GM23338 (cell line): ENCODE data around the gene OR5K2. TPM values are rescaled to one million over a fixed set of nuclear protein-coding genes. Genes with fewer than 3 reads are reported as not detected.
A peak's percentile ranks its signal among the peaks of the same experiment; 100 is the strongest.

Source experiments
- ATAC-seq: fragments of 200-7000 bp; cut with Tn5 transposase; 3 replicates; pipeline ENCODE4 v1.9.1; 2020
- DNase-seq: peaks from one replicate; pipeline ENCODE4 v3.0.0-alpha.2; 2015; ENCODE audit warnings: low spot score
- H2AFZ ChIP-seq: fragments of 200-600 bp; sonication (generic); 2 replicates; pipeline ENCODE4 v1.8.0; 2016; ENCODE audit warnings: antibody characterized with exemption, mild to moderate bottlenecking, moderate library complexity
- H3F3A ChIP-seq: fragments of 200-600 bp; sonication (generic); replicated peaks from 2 replicates; pipeline ENCODE4 v1.8.0; 2017; ENCODE audit warnings: antibody characterized with exemption, mixed run types, low read depth
- H3K27ac ChIP-seq: fragments of 200-600 bp; sonication (generic); 2 replicates; pipeline ENCODE4 v1.6.1; 2016; ENCODE audit warnings: low read depth
- H3K27me3 ChIP-seq: fragments of 200-600 bp; sonication (generic); 2 replicates; pipeline ENCODE4 v1.8.0; 2016; ENCODE audit warnings: mild to moderate bottlenecking, mixed run types, moderate library complexity; ENCODE audit not compliant: insufficient read depth
- H3K36me3 ChIP-seq: fragments of 200-600 bp; sonication (generic); 2 replicates; pipeline ENCODE4 v1.8.0; 2016; ENCODE audit warnings: mild to moderate bottlenecking; ENCODE audit not compliant: insufficient read depth
- H3K4me1 ChIP-seq: fragments of 200-600 bp; sonication (generic); 2 replicates; pipeline ENCODE4 v1.8.0; 2016; ENCODE audit warnings: mild to moderate bottlenecking, moderate library complexity; ENCODE audit not compliant: insufficient read depth
- H3K4me2 ChIP-seq: fragments of 200-600 bp; sonication (generic); 2 replicates; pipeline ENCODE4 v1.7.1; 2017; ENCODE audit warnings: mixed run types
- H3K4me3 ChIP-seq: fragments of 200-600 bp; sonication (generic); 2 replicates; pipeline ENCODE4 v1.6.1; 2016; ENCODE audit warnings: mixed run types
- H3K79me2 ChIP-seq: fragments of 200-600 bp; sonication (generic); replicated peaks from 2 replicates; pipeline ENCODE4 v1.8.0; 2017; ENCODE audit warnings: mild to moderate bottlenecking; ENCODE audit not compliant: insufficient read depth
- H3K9me2 ChIP-seq: fragments of 200-600 bp; sonication (generic); 2 replicates; pipeline ENCODE4 v1.8.0; 2017; ENCODE audit not compliant: insufficient read depth
- H4K20me1 ChIP-seq: fragments of 200-600 bp; sonication (generic); replicated peaks from 2 replicates; pipeline ENCODE4 v1.8.0; 2017; ENCODE audit warnings: mild to moderate bottlenecking; ENCODE audit not compliant: insufficient read depth
- H3K27ac Mint-ChIP-seq: 2 replicates; pipeline ENCODE4 v1.8.0; 2020; ENCODE audit warnings: inconsistent platforms, mild to moderate bottlenecking, moderate library complexity, mixed read lengths
- H3K27me3 Mint-ChIP-seq: 3 replicates; pipeline ENCODE4 v1.8.0; 2022; ENCODE audit warnings: low read depth, mild to moderate bottlenecking, moderate library complexity, mixed read lengths, inconsistent platforms; ENCODE audit not compliant: insufficient read depth, poor library complexity
- H3K36me3 Mint-ChIP-seq: 3 replicates; pipeline ENCODE4 v1.8.0; 2021; ENCODE audit warnings: low read depth, mild to moderate bottlenecking, inconsistent platforms, moderate library complexity, mixed read lengths
- H3K4me1 Mint-ChIP-seq: 3 replicates; pipeline ENCODE4 v1.8.0; 2020; ENCODE audit warnings: mild to moderate bottlenecking, inconsistent platforms, mixed read lengths
- H3K4me3 Mint-ChIP-seq: 3 replicates; pipeline ENCODE4 v1.8.0; 2021; ENCODE audit warnings: moderate library complexity, mild to moderate bottlenecking, inconsistent platforms, mixed read lengths
- H3K9me3 Mint-ChIP-seq: 3 replicates; pipeline ENCODE4 v1.8.0; 2020; ENCODE audit warnings: moderate library complexity, mild to moderate bottlenecking, inconsistent platforms, mixed read lengths
- CREB1 ChIP-seq: fragments of 250-450 bp; sonication (Bioruptor Pico); IDR thresholded peaks from 2 replicates; pipeline ENCODE4 v1.5.0; 2020; ENCODE audit warnings: low read depth, mild to moderate bottlenecking, moderate library complexity
- CTCF ChIP-seq, 2 experiments: fragments of 200-600 bp in 1 of 2; sonication (generic) in 1 of 2; conservative IDR thresholded peaks; 2 replicates each; pipeline versions ENCODE4 v1.5.1 to v1.6.1; 2016 to 2017; ENCODE audit warnings: antibody characterized with exemption in 2 of 2, low read depth in 2 of 2, mild to moderate bottlenecking in 2 of 2, moderate library complexity in 1 of 2
- ETS1 ChIP-seq: IDR thresholded peaks from 2 replicates; pipeline ENCODE4 v1.6.1; 2016; ENCODE audit warnings: antibody characterized with exemption
- EZH2 ChIP-seq: fragments of 200-600 bp; sonication (generic); IDR thresholded peaks from one replicate; pipeline ENCODE4 v1.8.0; 2017; ENCODE audit warnings: antibody characterized with exemption, mild to moderate bottlenecking, low read depth; ENCODE audit not compliant: unreplicated experiment
- EZH2phosphoT487 ChIP-seq: fragments of 200-600 bp; sonication (generic); IDR thresholded peaks from one replicate; pipeline ENCODE4 v1.8.1; 2018; ENCODE audit warnings: antibody characterized with exemption; ENCODE audit not compliant: unreplicated experiment
- POLR2AphosphoS5 ChIP-seq: IDR thresholded peaks from 2 replicates; pipeline ENCODE4 v1.6.1; 2016; ENCODE audit warnings: antibody characterized with exemption, low read depth
- REST ChIP-seq: IDR thresholded peaks from one replicate; pipeline ENCODE4 v1.6.1; 2018; ENCODE audit warnings: antibody characterized with exemption; ENCODE audit not compliant: unreplicated experiment
- ZNF114 ChIP-seq: fragments of 250-450 bp; sonication (Bioruptor Pico); IDR thresholded peaks from 2 replicates; pipeline ENCODE4 v1.5.0; 2020; ENCODE audit warnings: mild to moderate bottlenecking, moderate library complexity
- polyA plus RNA-seq: library from polyadenylated mRNA; unstranded; fragments of >200 nt; fragmentation: Nextera tagmentation; extraction: Ambion mirVana; gene quantifications from 2 replicates; pipeline ENCODE4 v1.2.1, GENCODE V29; 2016
- total RNA-seq: library from RNA; depleted of rRNA; stranded (reverse); fragments of >200 nt; shearing (Covaris generic); gene quantifications from 2 replicates; pipeline ENCODE4 v1.2.3, GENCODE V29; 2014
- TF ChIP-seq, protein P1 (sequence below): fragments of 250-450 bp; sonication (Bioruptor Pico); IDR thresholded peaks from 2 replicates; pipeline ENCODE4 v1.5.0; 2020; ENCODE audit warnings: mild to moderate bottlenecking, moderate library complexity

OR5K2 gene
- total and polyA plus RNA-seq, 2 experiments from 2014 or later, result not detected

DNA sequence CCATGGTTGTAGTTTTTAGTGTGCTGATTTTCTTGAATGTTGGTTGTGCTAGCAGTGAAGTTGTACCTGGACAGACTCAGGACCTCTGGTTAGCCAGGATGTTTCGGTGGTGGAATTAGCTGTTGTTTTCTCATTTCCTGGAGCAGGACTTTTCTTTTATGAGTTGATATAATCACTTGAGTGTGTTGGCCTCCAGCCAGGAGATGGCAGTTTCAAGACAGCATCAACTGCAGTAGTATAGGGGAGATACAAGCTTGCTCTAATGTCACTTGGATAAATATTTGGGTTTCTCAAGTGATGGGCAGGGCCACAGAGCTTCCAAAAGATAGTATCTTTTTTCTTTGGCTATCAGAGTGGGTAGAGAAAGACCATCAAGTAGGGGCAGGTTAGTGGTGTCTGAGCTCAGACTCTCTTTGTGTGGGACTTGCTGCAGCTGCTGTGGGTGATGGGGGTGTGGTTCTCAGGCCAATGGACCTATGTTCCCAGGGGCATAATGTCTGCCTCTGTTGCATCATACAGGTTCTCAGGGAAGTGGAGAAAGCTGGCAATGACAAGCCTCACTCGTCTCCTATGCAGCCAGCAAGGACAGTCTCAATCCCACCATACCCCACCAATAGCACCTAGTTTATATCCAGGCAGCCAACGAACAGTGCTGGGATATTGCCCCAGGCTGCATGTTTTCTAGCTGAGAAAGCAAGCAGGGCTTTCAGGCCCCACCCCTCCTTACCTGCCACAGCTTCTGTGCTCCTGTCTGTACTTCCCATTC lies 14.6 kb upstream of the OR5K2 start:
- no peaks in the 10 kb centered on the region for H3K27me3 ChIP-seq
- TF ChIP-seq ETS1, result no peak
- TF ChIP-seq POLR2AphosphoS5, result no peak
- TF ChIP-seq, protein P1, sequence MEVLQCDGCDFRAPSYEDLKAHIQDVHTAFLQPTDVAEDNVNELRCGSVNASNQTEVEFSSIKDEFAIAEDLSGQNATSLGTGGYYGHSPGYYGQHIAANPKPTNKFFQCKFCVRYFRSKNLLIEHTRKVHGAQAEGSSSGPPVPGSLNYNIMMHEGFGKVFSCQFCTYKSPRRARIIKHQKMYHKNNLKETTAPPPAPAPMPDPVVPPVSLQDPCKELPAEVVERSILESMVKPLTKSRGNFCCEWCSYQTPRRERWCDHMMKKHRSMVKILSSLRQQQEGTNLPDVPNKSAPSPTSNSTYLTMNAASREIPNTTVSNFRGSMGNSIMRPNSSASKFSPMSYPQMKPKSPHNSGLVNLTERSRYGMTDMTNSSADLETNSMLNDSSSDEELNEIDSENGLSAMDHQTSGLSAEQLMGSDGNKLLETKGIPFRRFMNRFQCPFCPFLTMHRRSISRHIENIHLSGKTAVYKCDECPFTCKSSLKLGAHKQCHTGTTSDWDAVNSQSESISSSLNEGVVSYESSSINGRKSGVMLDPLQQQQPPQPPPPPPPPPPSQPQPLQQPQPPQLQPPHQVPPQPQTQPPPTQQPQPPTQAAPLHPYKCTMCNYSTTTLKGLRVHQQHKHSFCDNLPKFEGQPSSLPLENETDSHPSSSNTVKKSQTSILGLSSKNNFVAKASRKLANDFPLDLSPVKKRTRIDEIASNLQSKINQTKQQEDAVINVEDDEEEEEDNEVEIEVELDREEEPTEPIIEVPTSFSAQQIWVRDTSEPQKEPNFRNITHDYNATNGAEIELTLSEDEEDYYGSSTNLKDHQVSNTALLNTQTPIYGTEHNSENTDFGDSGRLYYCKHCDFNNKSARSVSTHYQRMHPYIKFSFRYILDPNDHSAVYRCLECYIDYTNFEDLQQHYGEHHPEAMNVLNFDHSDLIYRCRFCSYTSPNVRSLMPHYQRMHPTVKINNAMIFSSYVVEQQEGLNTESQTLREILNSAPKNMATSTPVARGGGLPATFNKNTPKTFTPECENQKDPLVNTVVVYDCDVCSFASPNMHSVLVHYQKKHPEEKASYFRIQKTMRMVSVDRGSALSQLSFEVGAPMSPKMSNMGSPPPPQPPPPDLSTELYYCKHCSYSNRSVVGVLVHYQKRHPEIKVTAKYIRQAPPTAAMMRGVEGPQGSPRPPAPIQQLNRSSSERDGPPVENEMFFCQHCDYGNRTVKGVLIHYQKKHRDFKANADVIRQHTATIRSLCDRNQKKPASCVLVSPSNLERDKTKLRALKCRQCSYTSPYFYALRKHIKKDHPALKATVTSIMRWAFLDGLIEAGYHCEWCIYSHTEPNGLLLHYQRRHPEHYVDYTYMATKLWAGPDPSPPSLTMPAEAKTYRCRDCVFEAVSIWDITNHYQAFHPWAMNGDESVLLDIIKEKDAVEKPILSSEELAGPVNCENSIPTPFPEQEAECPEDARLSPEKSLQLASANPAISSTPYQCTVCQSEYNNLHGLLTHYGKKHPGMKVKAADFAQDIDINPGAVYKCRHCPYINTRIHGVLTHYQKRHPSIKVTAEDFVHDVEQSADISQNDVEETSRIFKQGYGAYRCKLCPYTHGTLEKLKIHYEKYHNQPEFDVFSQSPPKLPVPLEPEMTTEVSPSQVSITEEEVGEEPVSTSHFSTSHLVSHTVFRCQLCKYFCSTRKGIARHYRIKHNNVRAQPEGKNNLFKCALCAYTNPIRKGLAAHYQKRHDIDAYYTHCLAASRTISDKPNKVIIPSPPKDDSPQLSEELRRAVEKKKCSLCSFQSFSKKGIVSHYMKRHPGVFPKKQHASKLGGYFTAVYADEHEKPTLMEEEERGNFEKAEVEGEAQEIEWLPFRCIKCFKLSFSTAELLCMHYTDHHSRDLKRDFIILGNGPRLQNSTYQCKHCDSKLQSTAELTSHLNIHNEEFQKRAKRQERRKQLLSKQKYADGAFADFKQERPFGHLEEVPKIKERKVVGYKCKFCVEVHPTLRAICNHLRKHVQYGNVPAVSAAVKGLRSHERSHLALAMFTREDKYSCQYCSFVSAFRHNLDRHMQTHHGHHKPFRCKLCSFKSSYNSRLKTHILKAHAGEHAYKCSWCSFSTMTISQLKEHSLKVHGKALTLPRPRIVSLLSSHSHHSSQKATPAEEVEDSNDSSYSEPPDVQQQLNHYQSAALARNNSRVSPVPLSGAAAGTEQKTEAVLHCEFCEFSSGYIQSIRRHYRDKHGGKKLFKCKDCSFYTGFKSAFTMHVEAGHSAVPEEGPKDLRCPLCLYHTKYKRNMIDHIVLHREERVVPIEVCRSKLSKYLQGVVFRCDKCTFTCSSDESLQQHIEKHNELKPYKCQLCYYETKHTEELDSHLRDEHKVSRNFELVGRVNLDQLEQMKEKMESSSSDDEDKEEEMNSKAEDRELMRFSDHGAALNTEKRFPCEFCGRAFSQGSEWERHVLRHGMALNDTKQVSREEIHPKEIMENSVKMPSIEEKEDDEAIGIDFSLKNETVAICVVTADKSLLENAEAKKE (CRISPR knock-in tag), result no peak
- no peak for TF ChIP-seq CREB1 (CRISPR knock-in tag)
- TF ChIP-seq EZH2phosphoT487, result no peak
- no peak for TF ChIP-seq CTCF (conservative IDR thresholded peaks at IDR 0.05; ENCODE audit: low read depth in 2 of 2)
- no peak for TF ChIP-seq ZNF114
- TF ChIP-seq EZH2, result no peak
- no peak for TF ChIP-seq REST
- peak overlapping the region; percentile 91 for H2AFZ ChIP-seq
- no peaks in the 10 kb centered on the region for H3K4me1 Mint-ChIP-seq
- H3K79me2 ChIP-seq, result no peaks in the 10 kb centered on the region
- no peak for DNase-seq
- H3K27ac Mint-ChIP-seq, result no peak overlapping the region
- H3K36me3 ChIP-seq, result no peaks in the 10 kb centered on the region; the same call in 1 of the 2 replicates
- ATAC-seq, result no peak
- H3K4me3 Mint-ChIP-seq, result no peak overlapping the region
- no peak overlapping the region for H3K4me3 ChIP-seq
- H3K27me3 Mint-ChIP-seq, result peaks cover 3% of the 10 kb centered on the region
- no peaks in the 10 kb centered on the region for H3F3A ChIP-seq
- H3K9me3 Mint-ChIP-seq, result peaks cover 35% of the 10 kb centered on the region
- no peak overlapping the region for H3K27ac ChIP-seq
- no peaks in the 10 kb centered on the region for H3K4me1 ChIP-seq
- H3K4me2 ChIP-seq, result no peak overlapping the region
- no peaks in the 10 kb centered on the region for H3K36me3 Mint-ChIP-seq
- H3K9me2 ChIP-seq, result peaks cover 4% of the 10 kb centered on the region; the same call in 1 of the 2 replicates
- H4K20me1 ChIP-seq, result no peaks in the 10 kb centered on the region
